Liver (tissue), 9 donors: Measurements from ENCODE around the gene CFAP45. TPM values are rescaled to one million over a fixed set of nuclear protein-coding genes. Genes with fewer than 3 reads are reported as not detected.

Source experiments
- DNase-seq: peaks from one replicate; pipeline ENCODE4 v3.0.0-alpha.2; 2017; ENCODE audit warnings: low spot score
- H3K27ac ChIP-seq, 2 donors: one replicate each; pipeline ENCODE4 v1.7.0; 2013; ENCODE audit warnings: inconsistent platforms in 2 of 2, low read length in 2 of 2, control low read depth in 1 of 2, low read depth in 1 of 2, mild to moderate bottlenecking in 1 of 2
- H3K27me3 ChIP-seq, 4 donors: one replicate each; pipeline versions ENCODE4 v1.6.1 to v1.7.0; 2013; ENCODE audit warnings: low read length in 3 of 4, inconsistent platforms in 1 of 4, mild to moderate bottlenecking in 1 of 4, moderate library complexity in 1 of 4; ENCODE audit not compliant: control insufficient read depth in 4 of 4, insufficient read depth in 4 of 4
- H3K36me3 ChIP-seq, 4 donors: one replicate each; pipeline versions ENCODE4 v1.6.1 to v1.7.0; 2013; ENCODE audit warnings: low read length in 3 of 4, mild to moderate bottlenecking in 3 of 4, low read depth in 1 of 4, moderate library complexity in 1 of 4; ENCODE audit not compliant: control insufficient read depth in 4 of 4, insufficient read depth in 3 of 4
- H3K4me1 ChIP-seq, 4 donors: one replicate each; pipeline versions ENCODE4 v1.6.1 to v1.7.0; 2013; ENCODE audit warnings: low read length in 3 of 4, mild to moderate bottlenecking in 3 of 4, moderate library complexity in 1 of 4; ENCODE audit not compliant: control insufficient read depth in 4 of 4, insufficient read depth in 4 of 4
- H3K4me3 ChIP-seq, 3 donors: one replicate each; pipeline versions ENCODE4 v1.6.1 to v1.7.0; 2013; ENCODE audit warnings: low read length in 3 of 3, control low read depth in 1 of 3, low read depth in 1 of 3, mild to moderate bottlenecking in 1 of 3
- H3K9ac ChIP-seq, 2 donors: one replicate each; pipeline ENCODE4 v1.7.0; 2013; ENCODE audit warnings: low read length in 2 of 2, mild to moderate bottlenecking in 2 of 2, moderate library complexity in 2 of 2, control low read depth in 1 of 2, low read depth in 1 of 2
- H3K9me3 ChIP-seq, 4 donors: one replicate each; pipeline versions ENCODE4 v1.6.1 to v1.7.0; 2013; ENCODE audit warnings: low read length in 3 of 4; ENCODE audit not compliant: control insufficient read depth in 4 of 4
- ATF3 ChIP-seq: IDR thresholded peaks from 2 replicates; pipeline ENCODE4 v1.6.1; 2016; ENCODE audit warnings: antibody characterized with exemption
- CTCF ChIP-seq: fragments of 150-350 bp; IDR thresholded peaks from 2 replicates; pipeline ENCODE4 v1.5.1; 2017; ENCODE audit warnings: improper control_type of control experiment, low read depth, low read length; ENCODE audit not compliant: missing input control
- EGR1 ChIP-seq, 2 donors: IDR thresholded peaks; 2 replicates each; pipeline ENCODE4 v1.6.1; 2016 to 2018; ENCODE audit warnings: antibody characterized with exemption in 2 of 2, low read depth in 2 of 2
- FOXA1 ChIP-seq: IDR thresholded peaks from 2 replicates; pipeline ENCODE4 v1.6.1; 2016; ENCODE audit warnings: antibody characterized with exemption
- FOXA2 ChIP-seq: IDR thresholded peaks from 2 replicates; pipeline ENCODE4 v1.6.1; 2016; ENCODE audit warnings: antibody characterized with exemption
- GABPA ChIP-seq, 2 donors: IDR thresholded peaks in 1 of 2; conservative IDR thresholded peaks in 1 of 2; 2 replicates each; pipeline ENCODE4 v1.6.1; 2016; ENCODE audit warnings: antibody characterized with exemption in 2 of 2, mild to moderate bottlenecking in 1 of 2, moderate library complexity in 1 of 2
- HNF4A ChIP-seq, 2 donors: conservative IDR thresholded peaks; 2 replicates each; pipeline ENCODE4 v1.6.1; 2016; ENCODE audit warnings: antibody characterized with exemption in 2 of 2, mild to moderate bottlenecking in 2 of 2
- HNF4G ChIP-seq: IDR thresholded peaks from 2 replicates; pipeline ENCODE4 v1.6.1; 2016; ENCODE audit warnings: antibody characterized with exemption
- JUND ChIP-seq, 2 donors: IDR thresholded peaks; 2 replicates each; pipeline ENCODE4 v1.6.1; 2016; ENCODE audit warnings: antibody characterized with exemption in 2 of 2
- MAX ChIP-seq: IDR thresholded peaks from 2 replicates; pipeline ENCODE4 v1.6.1; 2016; ENCODE audit warnings: antibody characterized with exemption
- NR2F2 ChIP-seq: IDR thresholded peaks from 2 replicates; pipeline ENCODE4 v1.6.1; 2016; ENCODE audit warnings: antibody characterized with exemption
- RAD21 ChIP-seq, 2 donors: IDR thresholded peaks; 2 replicates each; pipeline ENCODE4 v1.6.1; 2016; ENCODE audit warnings: antibody characterized with exemption in 2 of 2, mild to moderate bottlenecking in 2 of 2
- RXRA ChIP-seq, 2 donors: IDR thresholded peaks; 2 replicates each; pipeline ENCODE4 v1.6.1; 2017 to 2018; ENCODE audit warnings: antibody characterized with exemption in 2 of 2, mild to moderate bottlenecking in 1 of 2
- SP1 ChIP-seq: IDR thresholded peaks from 2 replicates; pipeline ENCODE4 v1.6.1; 2018; ENCODE audit warnings: antibody characterized with exemption, mild to moderate bottlenecking
- TAF1 ChIP-seq: conservative IDR thresholded peaks from 2 replicates; pipeline ENCODE4 v1.6.1; 2016; ENCODE audit warnings: antibody characterized with exemption, mild to moderate bottlenecking
- YY1 ChIP-seq: IDR thresholded peaks from 2 replicates; pipeline ENCODE4 v1.6.1; 2016; ENCODE audit warnings: antibody characterized with exemption, mild to moderate bottlenecking
- ZBTB33 ChIP-seq: IDR thresholded peaks from 2 replicates; pipeline ENCODE4 v1.6.1; 2016; ENCODE audit warnings: antibody characterized with exemption
- WGBS: extraction: QIAGEN DNeasy Blood & Tissue Kit; methylation state at CpG from one replicate; pipeline ENCODE4 v1.1.7; 2013; 5-methylcytosine and 5-hydroxymethylcytosine counted together
- polyA plus RNA-seq, 2 donors: library from polyadenylated mRNA; stranded (reverse) in 1 of 2; unstranded in 1 of 2; fragments of 200-250 nt in 1 of 2; fragments of >200 nt in 1 of 2; fragmentation: Nextera tagmentation in 1 of 2; extraction: Ambion mirVana in 1 of 2; gene quantifications; one replicate each; pipeline versions ENCODE4 v1.2.1 to v1.2.3, GENCODE V29; 2013 to 2015
- total RNA-seq, 2 donors: library from RNA; depleted of rRNA; stranded (reverse); fragments of >200 nt; gene quantifications; one replicate each; pipeline ENCODE4 v1.2.3, GENCODE V29; 2014
- TF ChIP-seq, protein P1 (sequence below): IDR thresholded peaks from 2 replicates; pipeline ENCODE4 v1.6.1; 2016; ENCODE audit warnings: antibody characterized with exemption, mild to moderate bottlenecking
- donor health status: healthy.
- donor health status: healthy.
- donor health status: healthy.
- donor health status: healthy.
- donor health status: healthy.

Gene CFAP45
- total and polyA plus RNA-seq, 4 donors, result 0.03 to 0.24 TPM; not detected in 2

DNA sequence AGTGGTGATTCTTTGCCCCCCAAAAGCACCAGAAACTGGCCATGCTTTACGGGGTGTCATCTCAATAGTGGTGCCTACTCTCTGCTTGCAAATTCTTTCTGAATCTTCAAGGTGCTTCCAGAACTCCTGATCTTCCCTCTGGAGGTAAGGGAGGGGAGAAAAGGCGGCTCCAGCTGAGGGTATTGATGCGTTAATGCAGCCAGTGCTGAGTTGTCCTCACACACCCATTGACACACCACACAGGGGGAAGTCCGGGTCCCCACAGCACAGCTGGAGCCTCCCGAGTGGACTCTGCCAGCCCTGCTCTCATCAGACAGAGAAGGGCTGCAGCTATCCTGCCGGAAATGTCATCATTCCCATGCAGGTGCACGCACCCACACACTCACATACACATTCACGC lies 38.7 kb downstream of the CFAP45 start:
- 78% methylated on average over 8 of the region's 8 CpGs for WGBS
- Histone ChIP-seq H3K9me3 (no peaks in the 10 kb centered on the region), H3K9ac (no peak overlapping the region), H3K4me1 (no peaks in the 10 kb centered on the region), H3K36me3 (no peaks in the 10 kb centered on the region), H3K27me3 (no peaks in the 10 kb centered on the region), H3K27ac (no peak overlapping the region), H3K4me3 (no peak overlapping the region)
- TF ChIP-seq HNF4G, result no peak
- TF ChIP-seq ZBTB33, result no peak
- TF ChIP-seq CTCF, result no peak
- TF ChIP-seq SP1, result no peak
- no peak for TF ChIP-seq RXRA (IDR thresholded peaks at IDR 0.05)
- no peak for TF ChIP-seq EGR1 (IDR thresholded peaks at IDR 0.05; ENCODE audit: low read depth in 2 of 2)
- no peak for TF ChIP-seq FOXA1
- no peak for TF ChIP-seq HNF4A (conservative IDR thresholded peaks at IDR 0.05)
- no peak for TF ChIP-seq ATF3
- no peak for TF ChIP-seq YY1
- TF ChIP-seq RAD21 (IDR thresholded peaks at IDR 0.05), result no peak
- no peak for TF ChIP-seq MAX
- TF ChIP-seq FOXA2, result no peak
- TF ChIP-seq TAF1, result no peak
- no peak for TF ChIP-seq NR2F2
- no peak for TF ChIP-seq JUND (IDR thresholded peaks at IDR 0.05)
- no peak for DNase-seq

- Histone ChIP-seq H3K4me3 (no peak overlapping the region), H3K9ac (no peak overlapping the region), H3K9me3 (no peaks in the 10 kb centered on the region), H3K27ac (no peak overlapping the region), H3K36me3 (no peaks in the 10 kb centered on the region), H3K27me3 (no peaks in the 10 kb centered on the region), H3K4me1 (no peaks in the 10 kb centered on the region)
- 64% methylated on average over 3 of the region's 3 CpGs for WGBS
- TF ChIP-seq HNF4G (no peak), HNF4A (conservative IDR thresholded peaks at IDR 0.05) (no peak), GABPA (IDR thresholded peaks at IDR 0.05 in 1 of 2, conservative IDR thresholded peaks at IDR 0.05 in 1 of 2) (no peak), JUND (IDR thresholded peaks at IDR 0.05) (no peak), NR2F2 (no peak), EGR1 (IDR thresholded peaks at IDR 0.05; ENCODE audit: low read depth in 2 of 2) (no peak), ZBTB33 (no peak), FOXA2 (no peak), RXRA (IDR thresholded peaks at IDR 0.05) (no peak), ATF3 (no peak), CTCF (no peak), MAX (no peak), FOXA1 (no peak)
- TF ChIP-seq, protein P1, sequence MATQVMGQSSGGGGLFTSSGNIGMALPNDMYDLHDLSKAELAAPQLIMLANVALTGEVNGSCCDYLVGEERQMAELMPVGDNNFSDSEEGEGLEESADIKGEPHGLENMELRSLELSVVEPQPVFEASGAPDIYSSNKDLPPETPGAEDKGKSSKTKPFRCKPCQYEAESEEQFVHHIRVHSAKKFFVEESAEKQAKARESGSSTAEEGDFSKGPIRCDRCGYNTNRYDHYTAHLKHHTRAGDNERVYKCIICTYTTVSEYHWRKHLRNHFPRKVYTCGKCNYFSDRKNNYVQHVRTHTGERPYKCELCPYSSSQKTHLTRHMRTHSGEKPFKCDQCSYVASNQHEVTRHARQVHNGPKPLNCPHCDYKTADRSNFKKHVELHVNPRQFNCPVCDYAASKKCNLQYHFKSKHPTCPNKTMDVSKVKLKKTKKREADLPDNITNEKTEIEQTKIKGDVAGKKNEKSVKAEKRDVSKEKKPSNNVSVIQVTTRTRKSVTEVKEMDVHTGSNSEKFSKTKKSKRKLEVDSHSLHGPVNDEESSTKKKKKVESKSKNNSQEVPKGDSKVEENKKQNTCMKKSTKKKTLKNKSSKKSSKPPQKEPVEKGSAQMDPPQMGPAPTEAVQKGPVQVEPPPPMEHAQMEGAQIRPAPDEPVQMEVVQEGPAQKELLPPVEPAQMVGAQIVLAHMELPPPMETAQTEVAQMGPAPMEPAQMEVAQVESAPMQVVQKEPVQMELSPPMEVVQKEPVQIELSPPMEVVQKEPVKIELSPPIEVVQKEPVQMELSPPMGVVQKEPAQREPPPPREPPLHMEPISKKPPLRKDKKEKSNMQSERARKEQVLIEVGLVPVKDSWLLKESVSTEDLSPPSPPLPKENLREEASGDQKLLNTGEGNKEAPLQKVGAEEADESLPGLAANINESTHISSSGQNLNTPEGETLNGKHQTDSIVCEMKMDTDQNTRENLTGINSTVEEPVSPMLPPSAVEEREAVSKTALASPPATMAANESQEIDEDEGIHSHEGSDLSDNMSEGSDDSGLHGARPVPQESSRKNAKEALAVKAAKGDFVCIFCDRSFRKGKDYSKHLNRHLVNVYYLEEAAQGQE, result no peak
- no peak for DNase-seq
Observed at GRCh38 chr1:159860456-159860855, 39.5 kb downstream of the CFAP45 start.
